Measurements from ENCODE around the gene RAPGEF5. TPM values are rescaled to one million over a fixed set of nuclear protein-coding genes. Genes with fewer than 3 reads are reported as not detected.

The RAPGEF5 gene
- total RNA-seq, 2 donors from 2014 or later = 16.7 to 23.2 TPM

DNA sequence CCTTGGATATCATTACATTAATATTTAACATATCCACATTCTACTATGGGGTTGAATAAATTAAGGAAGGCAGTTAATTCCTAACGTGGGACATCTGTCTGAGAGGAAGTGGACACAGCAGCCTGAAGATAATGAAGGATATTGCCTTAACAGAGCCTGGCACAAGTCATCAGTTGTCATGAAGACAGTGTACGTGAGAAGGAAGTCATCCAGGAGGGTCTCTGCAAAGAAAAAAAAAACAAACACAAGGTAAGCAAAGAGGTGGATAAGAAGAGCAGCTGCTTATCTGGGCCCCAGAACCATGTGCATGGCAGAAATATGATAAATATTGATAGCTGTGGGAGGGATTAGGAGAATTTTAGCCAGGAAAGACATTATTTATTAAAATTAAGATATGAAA is 190.0 kb downstream of the RAPGEF5 start:
- H3K27ac ChIP-seq (ENCODE audit: low read depth, low read length) = no peak overlapping the region
- TF ChIP-seq, protein P1, sequence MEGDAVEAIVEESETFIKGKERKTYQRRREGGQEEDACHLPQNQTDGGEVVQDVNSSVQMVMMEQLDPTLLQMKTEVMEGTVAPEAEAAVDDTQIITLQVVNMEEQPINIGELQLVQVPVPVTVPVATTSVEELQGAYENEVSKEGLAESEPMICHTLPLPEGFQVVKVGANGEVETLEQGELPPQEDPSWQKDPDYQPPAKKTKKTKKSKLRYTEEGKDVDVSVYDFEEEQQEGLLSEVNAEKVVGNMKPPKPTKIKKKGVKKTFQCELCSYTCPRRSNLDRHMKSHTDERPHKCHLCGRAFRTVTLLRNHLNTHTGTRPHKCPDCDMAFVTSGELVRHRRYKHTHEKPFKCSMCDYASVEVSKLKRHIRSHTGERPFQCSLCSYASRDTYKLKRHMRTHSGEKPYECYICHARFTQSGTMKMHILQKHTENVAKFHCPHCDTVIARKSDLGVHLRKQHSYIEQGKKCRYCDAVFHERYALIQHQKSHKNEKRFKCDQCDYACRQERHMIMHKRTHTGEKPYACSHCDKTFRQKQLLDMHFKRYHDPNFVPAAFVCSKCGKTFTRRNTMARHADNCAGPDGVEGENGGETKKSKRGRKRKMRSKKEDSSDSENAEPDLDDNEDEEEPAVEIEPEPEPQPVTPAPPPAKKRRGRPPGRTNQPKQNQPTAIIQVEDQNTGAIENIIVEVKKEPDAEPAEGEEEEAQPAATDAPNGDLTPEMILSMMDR (conservative IDR thresholded peaks at IDR 0.05) = no peak
- 86% methylated on average over 2 of the region's 2 CpGs; no CpG with 5 or more reads in 1 of the 2 experiments for WGBS, 2 experiments (ENCODE audit: insufficient coverage in 1 of 2, insufficient read length in 1 of 2)
- H3K4me3 ChIP-seq (ENCODE audit: low read length) = no peak overlapping the region
- no peaks in the 10 kb centered on the region for H3K4me1 ChIP-seq (ENCODE audit: control insufficient read depth, insufficient read depth, low read length)
- H3K27me3 Mint-ChIP-seq (ENCODE audit: insufficient read depth) = no peaks in the 10 kb centered on the region
- H3K4me3 Mint-ChIP-seq = no peak overlapping the region
- no peaks in the 10 kb centered on the region for H3K27me3 ChIP-seq (ENCODE audit: control insufficient read depth, insufficient read depth, low read length, poor library complexity, severe bottlenecking)
- H3K36me3 Mint-ChIP-seq (ENCODE audit: low read depth) = peaks cover 5% of the 10 kb centered on the region
- no peaks in the 10 kb centered on the region for H3K4me1 Mint-ChIP-seq
- H3K9ac ChIP-seq (ENCODE audit: extremely low read depth, low read length, poor library complexity, severe bottlenecking) = no peak overlapping the region
- H3K27ac Mint-ChIP-seq = no peak overlapping the region
- H3K9me3 ChIP-seq (ENCODE audit: control insufficient read depth, low read length) = peaks cover 5% of the 10 kb centered on the region
- peaks cover 18% of the 10 kb centered on the region for H3K36me3 ChIP-seq (ENCODE audit: control insufficient read depth, insufficient read depth, low read length)
- no peaks in the 10 kb centered on the region for H3K9me3 Mint-ChIP-seq
- no peak for DNase-seq

DNA sequence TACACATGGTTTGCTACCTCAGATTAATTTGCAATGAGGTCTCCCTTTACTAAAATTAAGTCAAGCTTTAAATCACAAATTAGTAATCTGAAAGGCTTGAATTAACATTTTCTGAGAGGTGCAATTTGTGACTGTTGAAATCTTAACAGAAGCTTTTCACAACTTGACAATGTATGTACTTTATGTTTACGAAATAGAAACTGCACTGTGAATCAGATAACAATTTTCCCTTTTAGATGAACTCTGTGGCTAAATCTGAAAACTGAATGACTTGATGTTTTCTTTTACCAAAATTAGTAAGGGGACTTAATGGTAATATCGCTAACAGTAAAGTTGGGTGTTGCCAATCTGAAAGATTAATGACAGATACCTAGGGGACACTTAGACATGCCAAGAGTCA is 197.6 kb downstream of the RAPGEF5 start:
- Histone ChIP-seq H3K9ac (ENCODE audit: extremely low read depth, low read length, poor library complexity, severe bottlenecking) (no peak overlapping the region), H3K27me3 (ENCODE audit: control insufficient read depth, insufficient read depth, low read length, poor library complexity, severe bottlenecking) (no peaks in the 10 kb centered on the region), H3K4me3 (ENCODE audit: low read length) (no peak overlapping the region), H3K4me1 (ENCODE audit: control insufficient read depth, insufficient read depth, low read length) (no peaks in the 10 kb centered on the region), H3K27ac (ENCODE audit: low read depth, low read length) (no peak overlapping the region), H3K9me3 (ENCODE audit: control insufficient read depth, low read length) (no peaks in the 10 kb centered on the region), H3K36me3 (ENCODE audit: control insufficient read depth, insufficient read depth, low read length) (peaks cover 28% of the 10 kb centered on the region)
- no peaks in the 10 kb centered on the region for H3K27me3 Mint-ChIP-seq (ENCODE audit: insufficient read depth)
- no peaks in the 10 kb centered on the region for H3K4me1 Mint-ChIP-seq
- H3K4me3 Mint-ChIP-seq = no peak overlapping the region
- H3K27ac Mint-ChIP-seq = no peak overlapping the region
- 50 to 100% methylated on average over 1 to 2 of the region's 2 CpGs for WGBS, 2 experiments (ENCODE audit: insufficient coverage in 1 of 2, insufficient read length in 1 of 2)
- no peak for DNase-seq
- peaks cover 30% of the 10 kb centered on the region for H3K36me3 Mint-ChIP-seq (ENCODE audit: low read depth)
- TF ChIP-seq, protein P1 (conservative IDR thresholded peaks at IDR 0.05) = no peak
- H3K9me3 Mint-ChIP-seq = no peaks in the 10 kb centered on the region

DNA sequence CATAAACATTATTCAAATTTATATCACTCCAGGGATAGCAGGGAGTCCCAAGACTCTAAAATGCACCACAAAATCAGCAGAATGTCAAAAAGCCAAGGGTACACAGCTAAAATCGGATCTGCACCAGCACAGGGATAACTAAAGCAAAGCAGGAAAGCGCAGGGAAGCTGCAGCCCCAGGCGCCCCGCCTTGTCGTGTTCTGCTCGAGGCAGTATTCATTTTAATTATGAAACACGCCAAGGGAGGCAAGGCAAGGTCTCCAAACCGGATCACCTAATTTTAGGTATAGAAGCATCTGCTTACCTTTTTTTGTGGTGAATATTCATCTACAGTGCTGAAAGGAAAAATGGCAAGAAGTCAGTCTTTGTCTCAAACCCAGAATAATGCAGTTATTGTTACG is 199.4 kb downstream of the RAPGEF5 start:
- no peaks in the 10 kb centered on the region for H3K27me3 Mint-ChIP-seq (ENCODE audit: insufficient read depth)
- no peak overlapping the region for H3K4me3 Mint-ChIP-seq
- Histone ChIP-seq H3K27me3 (ENCODE audit: control insufficient read depth, insufficient read depth, low read length, poor library complexity, severe bottlenecking) (no peaks in the 10 kb centered on the region), H3K27ac (ENCODE audit: low read depth, low read length) (no peak overlapping the region), H3K9me3 (ENCODE audit: control insufficient read depth, low read length) (no peaks in the 10 kb centered on the region), H3K4me1 (ENCODE audit: control insufficient read depth, insufficient read depth, low read length) (no peaks in the 10 kb centered on the region), H3K9ac (ENCODE audit: extremely low read depth, low read length, poor library complexity, severe bottlenecking) (no peak overlapping the region), H3K36me3 (ENCODE audit: control insufficient read depth, insufficient read depth, low read length) (peaks cover 28% of the 10 kb centered on the region), H3K4me3 (ENCODE audit: low read length) (no peak overlapping the region)
- peaks cover 30% of the 10 kb centered on the region for H3K36me3 Mint-ChIP-seq (ENCODE audit: low read depth)
- no peaks in the 10 kb centered on the region for H3K9me3 Mint-ChIP-seq
- no peak overlapping the region for H3K27ac Mint-ChIP-seq
- peaks cover 10% of the 10 kb centered on the region for H3K4me1 Mint-ChIP-seq
- TF ChIP-seq, protein P1 (conservative IDR thresholded peaks at IDR 0.05) = no peak
- DNase-seq = no peak
- 94 to 100% methylated on average over 6 to 9 of the region's 9 CpGs for WGBS, 2 experiments (ENCODE audit: insufficient coverage in 1 of 2, insufficient read length in 1 of 2)
